Endodermal cell (in vitro differentiated cells): ENCODE results near the gene SYNPO2. TPM values are rescaled to one million over a fixed set of nuclear protein-coding genes. Genes with fewer than 3 reads are reported as not detected.

Source experiments
- DNase-seq: peaks from one replicate; pipeline ENCODE4 v3.0.0-alpha.2; 2017
- H3K27ac ChIP-seq: 2 replicates; pipeline ENCODE4 v1.5.1; 2013; ENCODE audit warnings: mild to moderate bottlenecking, low read depth, low read length, moderate library complexity
- H3K27me3 ChIP-seq: 2 replicates; pipeline ENCODE4 v1.6.1; 2013; ENCODE audit warnings: mild to moderate bottlenecking, low read length, moderate library complexity; ENCODE audit not compliant: insufficient read depth, control insufficient read depth, poor library complexity, severe bottlenecking
- H3K36me3 ChIP-seq: 2 replicates; pipeline ENCODE4 v1.7.0; 2013; ENCODE audit warnings: mild to moderate bottlenecking, low read length, moderate library complexity; ENCODE audit not compliant: control insufficient read depth, insufficient read depth
- H3K4me1 ChIP-seq: one replicate; pipeline ENCODE4 v1.7.0; 2013; ENCODE audit warnings: low read length; ENCODE audit not compliant: control insufficient read depth, insufficient read depth
- H3K4me3 ChIP-seq: 2 replicates; pipeline ENCODE4 v1.5.1; 2013; ENCODE audit warnings: mild to moderate bottlenecking, low read length, moderate library complexity
- H3K9ac ChIP-seq: 2 replicates; pipeline ENCODE4 v1.6.1; 2013; ENCODE audit warnings: mild to moderate bottlenecking, low read length, moderate library complexity; ENCODE audit not compliant: poor library complexity, severe bottlenecking; ENCODE audit errors: extremely low read depth
- H3K9me3 ChIP-seq: 2 replicates; pipeline ENCODE4 v1.6.1; 2013; ENCODE audit warnings: mild to moderate bottlenecking, low read length, moderate library complexity; ENCODE audit not compliant: control insufficient read depth
- H3K27ac Mint-ChIP-seq: 2 replicates; pipeline ENCODE4 v1.8.0; 2020; ENCODE audit warnings: mixed read lengths
- H3K27me3 Mint-ChIP-seq: 2 replicates; pipeline ENCODE4 v1.8.0; 2021; ENCODE audit warnings: mild to moderate bottlenecking, mixed read lengths; ENCODE audit not compliant: insufficient read depth
- H3K36me3 Mint-ChIP-seq: 2 replicates; pipeline ENCODE4 v1.8.0; 2020; ENCODE audit warnings: low read depth, mixed read lengths
- H3K4me1 Mint-ChIP-seq: 2 replicates; pipeline ENCODE4 v1.8.0; 2020; ENCODE audit warnings: mixed read lengths
- H3K4me3 Mint-ChIP-seq: 2 replicates; pipeline ENCODE4 v1.8.0; 2020; ENCODE audit warnings: mild to moderate bottlenecking, moderate library complexity, mixed read lengths
- H3K9me3 Mint-ChIP-seq: 2 replicates; pipeline ENCODE4 v1.8.0; 2020; ENCODE audit warnings: mild to moderate bottlenecking, mixed read lengths
- CTCF ChIP-seq: fragments of 200-600 bp; sonication (generic); conservative IDR thresholded peaks from 2 replicates; pipeline ENCODE4 v1.5.0; 2021; ENCODE audit warnings: antibody characterized with exemption, mild to moderate bottlenecking
- WGBS, 2 experiments: methylation state at CpG; one replicate each; pipeline versions ENCODE4 v1.1.5 to v1.1.7; 2013; ENCODE audit warnings: missing lambda C conversion rate in 2 of 2, mixed read lengths in 1 of 2; ENCODE audit not compliant: insufficient coverage in 1 of 2, insufficient read length in 1 of 2; 5-methylcytosine and 5-hydroxymethylcytosine counted together
- total RNA-seq, 2 donors: library from RNA; stranded (reverse); fragmentation: NEBNext Ultra II Directional in 1 of 2; extraction: Animal tissue kit (Norgen Biotek cat#: 25700) in 1 of 2; gene quantifications; 2 replicates in 1 of 2; 3 replicates in 1 of 2; pipeline ENCODE4 v1.2.1, GENCODE V29; 2021

Gene SYNPO2
- total RNA-seq, 2 donors from 2014 or later = 0.09 to 0.37 TPM

GRCh38 chr4:119048446-119048845 is 159.8 kb downstream of the SYNPO2 start:
- no peaks in the 10 kb centered on the region for H3K27me3 ChIP-seq
- no peak overlapping the region for H3K4me3 ChIP-seq

GRCh38 chr4:119049342-119049741 is 160.7 kb downstream of the SYNPO2 start:
- Mint-ChIP-seq H3K27ac (no peak overlapping the region), H3K36me3 (no peaks in the 10 kb centered on the region), H3K4me3 (no peak overlapping the region), H3K9me3 (no peaks in the 10 kb centered on the region), H3K27me3 (peaks cover 3% of the 10 kb centered on the region), H3K4me1 (peaks cover 3% of the 10 kb centered on the region)
- no peaks in the 10 kb centered on the region for H3K4me1 ChIP-seq
- no peaks in the 10 kb centered on the region for H3K9me3 ChIP-seq
- H3K9ac ChIP-seq = no peak overlapping the region
- no peaks in the 10 kb centered on the region for H3K36me3 ChIP-seq
- H3K27ac ChIP-seq = no peak overlapping the region
- DNase-seq = no peak
- no peaks in the 10 kb centered on the region for H3K27me3 ChIP-seq
- 71 to 97% methylated on average over 1 to 2 of the region's 2 CpGs for WGBS, 2 experiments
- TF ChIP-seq CTCF = no peak
- no peak overlapping the region for H3K4me3 ChIP-seq

More at GRCh38 chr4:119048446-119048845, 159.8 kb downstream of the SYNPO2 start:
- Histone ChIP-seq H3K36me3 (no peaks in the 10 kb centered on the region), H3K4me1 (no peaks in the 10 kb centered on the region), H3K9ac (no peak overlapping the region), H3K9me3 (no peaks in the 10 kb centered on the region), H3K27ac (no peak overlapping the region)
- Mint-ChIP-seq H3K36me3 (no peaks in the 10 kb centered on the region), H3K4me3 (no peak overlapping the region), H3K27me3 (peaks cover 3% of the 10 kb centered on the region), H3K4me1 (peaks cover 3% of the 10 kb centered on the region), H3K9me3 (no peaks in the 10 kb centered on the region), H3K27ac (no peak overlapping the region)
- no peak for TF ChIP-seq CTCF
- DNase-seq = no peak

- no peaks in the 10 kb centered on the region for H3K27me3 ChIP-seq
- no peak overlapping the region for H3K4me3 Mint-ChIP-seq
- H3K27me3 Mint-ChIP-seq = peaks cover 3% of the 10 kb centered on the region
- H3K9me3 Mint-ChIP-seq = no peaks in the 10 kb centered on the region
- H3K27ac ChIP-seq = no peak overlapping the region
- 92 to 95% methylated on average over 3 to 7 of the region's 7 CpGs for WGBS, 2 experiments
- no peak for DNase-seq
- H3K9me3 ChIP-seq = no peaks in the 10 kb centered on the region
- no peaks in the 10 kb centered on the region for H3K4me1 ChIP-seq
- no peaks in the 10 kb centered on the region for H3K36me3 Mint-ChIP-seq
- H3K9ac ChIP-seq = no peak overlapping the region
- peaks cover 3% of the 10 kb centered on the region for H3K4me1 Mint-ChIP-seq
- no peak overlapping the region for H3K27ac Mint-ChIP-seq
- no peak for TF ChIP-seq CTCF
- H3K4me3 ChIP-seq = no peak overlapping the region
- H3K36me3 ChIP-seq = no peaks in the 10 kb centered on the region
Measured at GRCh38 chr4:119050527-119051090, 162.0 kb downstream of the SYNPO2 start.
